Upper lobe of left lung (tissue), 4 donors: ENCODE data around the gene EFNA1.

Experiments
- CTCF ChIP-seq, 6 experiments: fragments of 450-650 bp in 4 of 6; fragments of 200-600 bp in 2 of 6; sonication (generic) in 2 of 6; IDR thresholded peaks; one replicate each; pipeline ENCODE4 v1.5.1; 2016 to 2019; ENCODE audit warnings: antibody characterized with exemption in 6 of 6
- POLR2A ChIP-seq, 4 donors: fragments of 450-650 bp; IDR thresholded peaks; one replicate each; pipeline ENCODE4 v1.5.1; 2016 to 2017; ENCODE audit warnings: antibody characterized with exemption in 4 of 4, mild to moderate bottlenecking in 2 of 4
- POLR2AphosphoS5 ChIP-seq, 2 donors: sonication (generic); formaldehyde crosslinking; IDR thresholded peaks; one replicate each; pipeline ENCODE4 v1.5.1; 2017; ENCODE audit warnings: antibody characterized with exemption in 2 of 2

- TF ChIP-seq POLR2AphosphoS5 (IDR thresholded peaks at IDR 0.05) = peak in 1 of 2 donors; percentile 49
- TF ChIP-seq CTCF (IDR thresholded peaks at IDR 0.05) = no peak
- TF ChIP-seq POLR2A (IDR thresholded peaks at IDR 0.05) = peak in 1 of 4 donors; percentile 20
Observed at GRCh38 chr1:155131285-155131684, 3.6 kb downstream of the EFNA1 start.
